ENCODE results near the gene PMVK.

PMVK gene

DNA sequence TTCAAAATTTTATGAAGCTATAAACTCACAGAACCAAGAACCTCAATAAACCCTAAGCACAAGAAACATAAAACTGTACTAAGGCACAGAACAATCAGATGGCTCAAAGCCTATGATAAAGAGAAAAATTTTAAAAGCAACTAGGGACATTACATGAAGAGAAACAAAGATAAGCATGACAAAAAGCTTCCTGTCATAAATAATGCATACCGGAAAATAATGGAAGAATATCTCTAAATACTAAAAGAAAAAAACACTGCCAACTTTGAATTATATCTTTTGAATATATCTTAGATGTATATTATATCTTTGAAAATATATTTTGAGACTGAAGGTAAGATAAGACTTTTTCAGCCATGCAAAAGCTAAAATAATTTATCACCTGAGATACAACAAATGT is 45.1 kb downstream of the PMVK start:
- no peak for DNase-seq (ENCODE audit: low read depth, low spot score)
- CTCF ChIA-PET = interaction anchor here (1.1 to 4.4 kb wide), 6 partner anchors 10 to 345 kb away, joined by 3 to 28 read pairs (median 6); no protein-coding TSS in a partner anchor
- TF ChIP-seq, protein P1, sequence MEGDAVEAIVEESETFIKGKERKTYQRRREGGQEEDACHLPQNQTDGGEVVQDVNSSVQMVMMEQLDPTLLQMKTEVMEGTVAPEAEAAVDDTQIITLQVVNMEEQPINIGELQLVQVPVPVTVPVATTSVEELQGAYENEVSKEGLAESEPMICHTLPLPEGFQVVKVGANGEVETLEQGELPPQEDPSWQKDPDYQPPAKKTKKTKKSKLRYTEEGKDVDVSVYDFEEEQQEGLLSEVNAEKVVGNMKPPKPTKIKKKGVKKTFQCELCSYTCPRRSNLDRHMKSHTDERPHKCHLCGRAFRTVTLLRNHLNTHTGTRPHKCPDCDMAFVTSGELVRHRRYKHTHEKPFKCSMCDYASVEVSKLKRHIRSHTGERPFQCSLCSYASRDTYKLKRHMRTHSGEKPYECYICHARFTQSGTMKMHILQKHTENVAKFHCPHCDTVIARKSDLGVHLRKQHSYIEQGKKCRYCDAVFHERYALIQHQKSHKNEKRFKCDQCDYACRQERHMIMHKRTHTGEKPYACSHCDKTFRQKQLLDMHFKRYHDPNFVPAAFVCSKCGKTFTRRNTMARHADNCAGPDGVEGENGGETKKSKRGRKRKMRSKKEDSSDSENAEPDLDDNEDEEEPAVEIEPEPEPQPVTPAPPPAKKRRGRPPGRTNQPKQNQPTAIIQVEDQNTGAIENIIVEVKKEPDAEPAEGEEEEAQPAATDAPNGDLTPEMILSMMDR (IDR thresholded peaks at IDR 0.05; ENCODE audit: insufficient read depth, low read length, missing control alignments) = no peak
- H3K4me3 ChIP-seq (ENCODE audit: low read depth, low read length) = no peak overlapping the region
- POLR2A ChIA-PET = no interaction called here

DNA sequence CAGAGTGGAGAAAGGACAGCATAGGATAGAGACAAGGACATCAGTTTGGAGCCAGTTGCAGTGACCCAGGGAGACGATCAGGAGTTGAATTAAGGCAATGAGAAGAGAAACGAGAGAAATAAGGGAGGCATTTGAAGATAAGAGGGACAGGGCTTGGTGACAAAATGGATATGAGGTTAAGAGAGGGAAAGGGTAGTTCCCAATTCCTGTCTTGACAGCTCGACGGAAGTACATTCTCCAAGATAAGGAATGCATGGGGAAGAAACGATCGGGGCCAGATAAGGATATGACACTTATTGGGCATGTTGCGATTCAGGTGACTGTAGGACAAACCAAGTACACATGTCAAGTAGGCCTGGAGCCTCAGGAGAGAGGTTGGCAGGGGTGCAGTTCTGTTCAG is 47.8 kb downstream of the PMVK start:
- CTCF ChIA-PET = interaction anchor here (1.7 kb wide), 1 partner anchor 10 kb away, joined by 10 read pairs; no protein-coding TSS in a partner anchor
- no peak for DNase-seq (ENCODE audit: low read depth, low spot score)
- TF ChIP-seq, protein P1 (IDR thresholded peaks at IDR 0.05; ENCODE audit: insufficient read depth, low read length, missing control alignments) = no peak
- no peak overlapping the region for H3K4me3 ChIP-seq (ENCODE audit: low read depth, low read length)
- POLR2A ChIA-PET = no interaction called here

- no peak for DNase-seq (ENCODE audit: low read depth, low spot score)
- H3K4me3 ChIP-seq (ENCODE audit: low read depth, low read length) = no peak overlapping the region
- TF ChIP-seq, protein P1 (IDR thresholded peaks at IDR 0.05; ENCODE audit: insufficient read depth, low read length, missing control alignments) = no peak
- CTCF ChIA-PET = interaction anchor here (0.6 to 1.1 kb wide), 2 partner anchors 10 to 34 kb away, joined by 3 to 4 read pairs; no protein-coding TSS in a partner anchor
- POLR2A ChIA-PET = no interaction called here
Measured at GRCh38 chr1:154886281-154887015, 50.1 kb downstream of the PMVK start.

- CTCF ChIA-PET = interaction anchor here (0.6 to 1.8 kb wide), 4 partner anchors 9 to 325 kb away, joined by 3 to 5 read pairs (median 4); no protein-coding TSS in a partner anchor
Measured at GRCh38 chr1:154884869-154885701, 51.4 kb downstream of the PMVK start.

GRCh38 chr1:154883919-154884868 is 52.3 kb downstream of the PMVK start:
- CTCF ChIA-PET = interaction anchor here (0.9 to 4.3 kb wide), 4 partner anchors 11 to 325 kb away, joined by 3 to 38 read pairs (median 4); no protein-coding TSS in a partner anchor
- DNase-seq (ENCODE audit: low read depth, low spot score) = no peak
- no peak overlapping the region for H3K4me3 ChIP-seq (ENCODE audit: low read depth, low read length)
- TF ChIP-seq, protein P1 (IDR thresholded peaks at IDR 0.05; ENCODE audit: insufficient read depth, low read length, missing control alignments) = no peak
- POLR2A ChIA-PET = no interaction called here

More at GRCh38 chr1:154884869-154885701, 51.4 kb downstream of the PMVK start:
- no peak for DNase-seq (ENCODE audit: low read depth, low spot score)
- TF ChIP-seq, protein P1 (IDR thresholded peaks at IDR 0.05; ENCODE audit: insufficient read depth, low read length, missing control alignments) = no peak
- H3K4me3 ChIP-seq (ENCODE audit: low read depth, low read length) = no peak overlapping the region
- POLR2A ChIA-PET = no interaction called here

Data from AG04449 (cell line).